GM19468 (cell line): Measurements from ENCODE around the gene TRIM50.
"Not testable (repeated sequence)": the region's sequence is repeated elsewhere in the genome, so short reads cannot be mapped to it uniquely, and the experiment has no call there.

Source experiments
- ATAC-seq: cut with Tn5 transposase; IDR thresholded peaks from one replicate; pipeline ENCODE4 v1.9.1; 2021; ENCODE audit warnings: mild to moderate bottlenecking, moderate library complexity, moderate number of reproducible peaks; ENCODE audit not compliant: unreplicated experiment; ENCODE audit errors: extremely low read depth

TRIM50 gene

GRCh38 chr7:73266719-73267368 lies 61.0 kb downstream of the TRIM50 start:
- ATAC-seq: not testable (repeated sequence)
